NK-92 (cell line): ENCODE results near the gene SCN3A.

Source experiments
- DNase-seq: peaks from one replicate; lab custom pipeline; 2025; ENCODE audit not compliant: unreplicated experiment; lab: John Stamatoyannopoulos, UW

SCN3A gene

GRCh38 chr2:165192729-165193128, 11.1 kb downstream of the SCN3A start:
- DNase-seq, result no peak

- DNase-seq, result no peak
These were observed 12.6 kb downstream of the SCN3A start for GRCh38 chr2:165191096-165191728.

- DNase-seq, result no peak
These were observed 18.2 kb downstream of the SCN3A start for GRCh38 chr2:165185633-165186032.

- no peak for DNase-seq
These were observed 21.8 kb downstream of the SCN3A start for GRCh38 chr2:165182029-165182428.

- DNase-seq, result no peak
These were observed 27.1 kb downstream of the SCN3A start for GRCh38 chr2:165176780-165177179.

GRCh38 chr2:165173215-165173614, 30.6 kb downstream of the SCN3A start:
- no peak for DNase-seq

GRCh38 chr2:165164201-165164600, 39.6 kb downstream of the SCN3A start:
- no peak for DNase-seq

- DNase-seq, result no peak
These were observed 40.1 kb downstream of the SCN3A start for GRCh38 chr2:165163761-165164160.

GRCh38 chr2:165162466-165162865, 41.4 kb downstream of the SCN3A start:
- DNase-seq, result no peak

- DNase-seq, result no peak
These were observed 42.3 kb downstream of the SCN3A start for GRCh38 chr2:165161510-165161909.

- DNase-seq, result no peak
These were observed 46.7 kb downstream of the SCN3A start for GRCh38 chr2:165157160-165157559.

GRCh38 chr2:165155152-165155551, 48.7 kb downstream of the SCN3A start:
- DNase-seq, result no peak

- DNase-seq, result no peak
These were observed 54.4 kb downstream of the SCN3A start for GRCh38 chr2:165149439-165149838.

GRCh38 chr2:165147186-165148045, 56.4 kb downstream of the SCN3A start:
- no peak for DNase-seq

- no peak for DNase-seq
These were observed 59.5 kb downstream of the SCN3A start for GRCh38 chr2:165144315-165144714.

GRCh38 chr2:165141601-165142354, 62.1 kb downstream of the SCN3A start:
- DNase-seq, result no peak

- DNase-seq, result no peak
These were observed 77.6 kb downstream of the SCN3A start for GRCh38 chr2:165126244-165126643.

- DNase-seq, result no peak
These were observed 81.3 kb downstream of the SCN3A start for GRCh38 chr2:165122521-165122920.

- DNase-seq, result no peak
These were observed 82.9 kb downstream of the SCN3A start for GRCh38 chr2:165120740-165121467.

GRCh38 chr2:165115258-165115657, 88.6 kb downstream of the SCN3A start:
- no peak for DNase-seq

GRCh38 chr2:165114346-165114939, 89.4 kb downstream of the SCN3A start:
- DNase-seq, result no peak
